Keratinocyte (primary cell): ENCODE measurements around the gene ITPR1. TPM values are rescaled to one million over a fixed set of nuclear protein-coding genes. Genes with fewer than 3 reads are reported as not detected.

Source experiments
- DNase-seq: peaks from one replicate; pipeline ENCODE4 v3.0.0-alpha.2; 2011; ENCODE audit warnings: low read depth, missing footprints, low spot score
- FAIRE-seq: peaks from 2 replicates; lab custom pipeline; 2011; peaks lifted over from hg19 to GRCh38; lab: Jason Lieb, UNC
- H2AFZ ChIP-seq: 2 replicates; pipeline ENCODE4 v1.6.0; 2012; ENCODE audit warnings: low read length, control low read depth, inconsistent platforms; ENCODE audit not compliant: control insufficient read depth
- H3K27ac ChIP-seq: 2 replicates; pipeline ENCODE4 v1.5.1; 2011; ENCODE audit warnings: low read length; ENCODE audit not compliant: control insufficient read depth, insufficient read depth
- H3K27me3 ChIP-seq: 3 replicates; pipeline ENCODE4 v1.6.0; 2011; ENCODE audit warnings: low read length; ENCODE audit not compliant: control insufficient read depth, insufficient read depth; ENCODE audit errors: extremely low read depth
- H3K36me3 ChIP-seq, 2 experiments: 2 replicates in 1 of 2; 3 replicates in 1 of 2; pipeline ENCODE4 v1.5.1; 2011; ENCODE audit warnings: low read length in 2 of 2, mild to moderate bottlenecking in 1 of 2; ENCODE audit not compliant: control insufficient read depth in 2 of 2, insufficient read depth in 2 of 2; ENCODE audit errors: extremely low read depth in 1 of 2
- H3K4me1 ChIP-seq: 3 replicates; pipeline ENCODE4 v1.5.1; 2011; ENCODE audit warnings: low read length; ENCODE audit not compliant: control insufficient read depth, insufficient read depth; ENCODE audit errors: extremely low read depth
- H3K4me2 ChIP-seq: 3 replicates; pipeline ENCODE4 v1.6.0; 2011; ENCODE audit warnings: low read depth, low read length; ENCODE audit not compliant: control insufficient read depth, insufficient read depth; ENCODE audit errors: extremely low read depth
- H3K4me3 ChIP-seq, 3 experiments: fragments of 200-600 bp in 1 of 3; sonication (generic) in 1 of 3; 2 replicates in 2 of 3; 3 replicates in 1 of 3; pipeline ENCODE4 v1.5.1; 2011 to 2016; ENCODE audit warnings: low read length in 3 of 3, mild to moderate bottlenecking in 3 of 3, control low read depth in 2 of 3, inconsistent platforms in 1 of 3, low read depth in 1 of 3, mixed read lengths in 1 of 3, mixed run types in 1 of 3, moderate library complexity in 1 of 3; ENCODE audit not compliant: control insufficient read depth in 2 of 3, insufficient read depth in 2 of 3; ENCODE audit errors: extremely low read depth in 1 of 3
- H3K79me2 ChIP-seq: 2 replicates; pipeline ENCODE4 v1.6.0; 2012; ENCODE audit warnings: low read length; ENCODE audit not compliant: control insufficient read depth, insufficient read depth
- H3K9ac ChIP-seq: 3 replicates; pipeline ENCODE4 v1.6.0; 2011; ENCODE audit warnings: low read length; ENCODE audit not compliant: control insufficient read depth, insufficient read depth; ENCODE audit errors: extremely low read depth
- H3K9me1 ChIP-seq: 3 replicates; pipeline ENCODE4 v1.6.0; 2011; ENCODE audit warnings: low read length; ENCODE audit not compliant: control insufficient read depth, insufficient read depth; ENCODE audit errors: extremely low read depth
- H3K9me3 ChIP-seq: 2 replicates; pipeline ENCODE4 v1.5.1; 2012; ENCODE audit warnings: low read depth, low read length; ENCODE audit not compliant: control insufficient read depth
- H4K20me1 ChIP-seq: 3 replicates; pipeline ENCODE4 v1.6.0; 2011; ENCODE audit warnings: low read length; ENCODE audit not compliant: control insufficient read depth, insufficient read depth; ENCODE audit errors: extremely low read depth
- CTCF ChIP-seq, 3 experiments: IDR thresholded peaks in 1 of 3; conservative IDR thresholded peaks in 1 of 3; optimal IDR thresholded peaks in 1 of 3; 2 replicates in 2 of 3; 3 replicates in 1 of 3; pipeline versions ENCODE3 to v1.5.1; 2011; ENCODE audit warnings: low read length in 3 of 3, mild to moderate bottlenecking in 3 of 3, moderate library complexity in 2 of 3, control low read depth in 1 of 3, inconsistent platforms in 1 of 3; ENCODE audit not compliant: insufficient read depth in 2 of 3; ENCODE audit errors: extremely low read depth in 1 of 3
- EZH2 ChIP-seq: IDR thresholded peaks from one replicate; pipeline ENCODE4 v1.6.1; 2012; ENCODE audit warnings: inconsistent platforms, mild to moderate bottlenecking, low read length, moderate library complexity
- dilution Hi-C: fragments of 300-500 bp; cut with MboI; formaldehyde crosslinking; loops from one replicate; pipeline ENCODE4 v1.7.0; 2020; ENCODE audit warnings: low sequenced_read_pairs; ENCODE audit not compliant: extremely low pct_ligation_motif_present
- polyA plus RNA-seq, 5 experiments: library from polyadenylated mRNA; depleted of rRNA in 3 of 5; stranded (reverse) in 3 of 5; stranded (forward) in 1 of 5; unstranded in 1 of 5; fragments of >200 nt; gene quantifications; 1 replicate in 1 of 5; 2 replicates in 3 of 5; 3 replicates in 1 of 5; pipeline versions ENCODE4 v1.2.1 to v1.2.3, GENCODE V29; 2011 to 2012; ENCODE audit warnings: missing spikeins in 2 of 5, low read depth in 1 of 5, low replicate concordance in 1 of 5

Gene ITPR1
- polyA plus RNA-seq, 1 donor (not counting 4 experiments of a cell fraction or from before 2014, with no cell fraction given): 3.5 TPM

- FAIRE-seq: no peak
- no peak for DNase-seq
- Histone ChIP-seq H3K9me3 (no peaks in the 10 kb centered on the region), H3K79me2 (no peaks in the 10 kb centered on the region), H4K20me1 (no peaks in the 10 kb centered on the region), H3K36me3 (no peaks in the 10 kb centered on the region), H3K4me1 (no peaks in the 10 kb centered on the region), H3K4me2 (no peak overlapping the region), H3K9me1 (no peaks in the 10 kb centered on the region), H3K9ac (no peak overlapping the region), H3K27me3 (no peaks in the 10 kb centered on the region), H3K4me3 (no peak overlapping the region), H3K27ac (no peak overlapping the region), H2AFZ (no peak overlapping the region)
- TF ChIP-seq EZH2 (no peak), CTCF (optimal IDR thresholded peaks at IDR 0.05 in 1 of 3, IDR thresholded peaks at IDR 0.05 in 1 of 3, conservative IDR thresholded peaks at IDR 0.05 in 1 of 3; ENCODE audit: extremely low read depth in 1 of 3, insufficient read depth in 2 of 3, low read length in 3 of 3) (no peak)
- dilution Hi-C loops: no loop called here
Observed at GRCh38 chr3:4684976-4685375, 191.8 kb downstream of the ITPR1 start.

- Histone ChIP-seq H3K9ac (no peak overlapping the region), H3K9me3 (no peaks in the 10 kb centered on the region), H3K36me3 (no peaks in the 10 kb centered on the region), H3K9me1 (no peaks in the 10 kb centered on the region), H3K4me1 (no peaks in the 10 kb centered on the region), H3K79me2 (no peaks in the 10 kb centered on the region), H2AFZ (no peak overlapping the region), H3K4me3 (no peak overlapping the region), H3K4me2 (no peak overlapping the region), H4K20me1 (no peaks in the 10 kb centered on the region), H3K27me3 (no peaks in the 10 kb centered on the region), H3K27ac (no peak overlapping the region)
- FAIRE-seq (no peak), DNase-seq (no peak)
- dilution Hi-C loops: no loop called here
- TF ChIP-seq EZH2 (no peak), CTCF (optimal IDR thresholded peaks at IDR 0.05 in 1 of 3, IDR thresholded peaks at IDR 0.05 in 1 of 3, conservative IDR thresholded peaks at IDR 0.05 in 1 of 3; ENCODE audit: extremely low read depth in 1 of 3, insufficient read depth in 2 of 3, low read length in 3 of 3) (no peak)
Observed at GRCh38 chr3:4685673-4686345, 192.7 kb downstream of the ITPR1 start.
